ENCODE results near the gene MPG. TPM values are rescaled to one million over a fixed set of nuclear protein-coding genes. Genes with fewer than 3 reads are reported as not detected.
"Not testable (repeated sequence)": the region's sequence is repeated elsewhere in the genome, so short reads cannot be mapped to it uniquely, and the experiment has no call there.

The MPG gene
- total RNA-seq, 4 donors from 2014 or later = 46.8 to 84.8 (median 61.0) TPM

GRCh38 chr16:35678-36305 lies 42.2 kb upstream of the MPG start:
- intact Hi-C loops (cut with DNase I; ENCODE audit: low total_unique reads) = no loop called here
- DNase-seq (ENCODE audit: low spot score in 2 of 2) = no peak
- TF ChIP-seq CTCF (IDR thresholded peaks at IDR 0.05) (no peak), POLR2A (IDR thresholded peaks at IDR 0.05) (no peak)
- 84 to 94% methylated on average over 9 to 11 of the region's 11 CpGs for WGBS, 2 donors
- H3K4me3 ChIP-seq (ENCODE audit: low read depth, poor library complexity, severe bottlenecking) = no peak overlapping the region

GRCh38 chr16:36336-36984 lies 41.6 kb upstream of the MPG start:
- no peak for DNase-seq (ENCODE audit: low spot score in 2 of 2)
- 85 to 89% methylated on average over 13 to 15 of the region's 15 CpGs for WGBS, 2 donors
- intact Hi-C loops (cut with DNase I; ENCODE audit: low total_unique reads) = no loop called here
- TF ChIP-seq CTCF (IDR thresholded peaks at IDR 0.05) = no peak
- no peak overlapping the region for H3K4me3 ChIP-seq (ENCODE audit: low read depth, poor library complexity, severe bottlenecking)

- no peak for TF ChIP-seq CTCF (IDR thresholded peaks at IDR 0.05)
- no peak for TF ChIP-seq POLR2A (IDR thresholded peaks at IDR 0.05)
- WGBS, 2 donors = 77 to 93% methylated on average over 5 of the region's 5 CpGs
- no peak for DNase-seq (ENCODE audit: low spot score in 2 of 2)
- intact Hi-C loops (cut with DNase I; ENCODE audit: low total_unique reads) = no loop called here
- H3K4me3 ChIP-seq (ENCODE audit: low read depth, poor library complexity, severe bottlenecking) = no peak overlapping the region
Observed at GRCh38 chr16:37511-37910, 40.5 kb upstream of the MPG start.

GRCh38 chr16:38206-38605 lies 39.8 kb upstream of the MPG start:
- intact Hi-C loops (cut with DNase I; ENCODE audit: low total_unique reads); DNase-seq (ENCODE audit: low spot score in 2 of 2); H3K4me3 ChIP-seq (ENCODE audit: low read depth, poor library complexity, severe bottlenecking): not testable (repeated sequence)
- WGBS, 2 donors = 93 to 96% methylated on average over 11 of the region's 11 CpGs

GRCh38 chr16:38941-39892 lies 38.8 kb upstream of the MPG start:
- H3K4me3 ChIP-seq (ENCODE audit: low read depth, poor library complexity, severe bottlenecking) = no peak overlapping the region
- no peak for DNase-seq (ENCODE audit: low spot score in 2 of 2)
- no peak for TF ChIP-seq CTCF (IDR thresholded peaks at IDR 0.05)
- no peak for TF ChIP-seq POLR2A (IDR thresholded peaks at IDR 0.05)
- 76 to 88% methylated on average over 11 to 12 of the region's 13 CpGs for WGBS, 2 donors
- intact Hi-C loops (cut with DNase I; ENCODE audit: low total_unique reads) = no loop called here

Data from lower leg skin (tissue), 4 donors.